RCC 7860 (cell line): ENCODE data around the gene TSTD2.
A peak's percentile ranks its signal among the peaks of the same experiment; 100 is the strongest.
"Not testable (repeated sequence)": the region's sequence is repeated elsewhere in the genome, so short reads cannot be mapped to it uniquely, and the experiment has no call there.

ENCODE experiments used
- DNase-seq: peaks from one replicate; pipeline ENCODE4 v3.0.0-alpha.2; 2015; ENCODE audit warnings: low spot score
- FAIRE-seq: peaks from 2 replicates; lab custom pipeline; 2012; peaks lifted over from hg19 to GRCh38; lab: Jason Lieb, UNC

TSTD2 gene

DNA sequence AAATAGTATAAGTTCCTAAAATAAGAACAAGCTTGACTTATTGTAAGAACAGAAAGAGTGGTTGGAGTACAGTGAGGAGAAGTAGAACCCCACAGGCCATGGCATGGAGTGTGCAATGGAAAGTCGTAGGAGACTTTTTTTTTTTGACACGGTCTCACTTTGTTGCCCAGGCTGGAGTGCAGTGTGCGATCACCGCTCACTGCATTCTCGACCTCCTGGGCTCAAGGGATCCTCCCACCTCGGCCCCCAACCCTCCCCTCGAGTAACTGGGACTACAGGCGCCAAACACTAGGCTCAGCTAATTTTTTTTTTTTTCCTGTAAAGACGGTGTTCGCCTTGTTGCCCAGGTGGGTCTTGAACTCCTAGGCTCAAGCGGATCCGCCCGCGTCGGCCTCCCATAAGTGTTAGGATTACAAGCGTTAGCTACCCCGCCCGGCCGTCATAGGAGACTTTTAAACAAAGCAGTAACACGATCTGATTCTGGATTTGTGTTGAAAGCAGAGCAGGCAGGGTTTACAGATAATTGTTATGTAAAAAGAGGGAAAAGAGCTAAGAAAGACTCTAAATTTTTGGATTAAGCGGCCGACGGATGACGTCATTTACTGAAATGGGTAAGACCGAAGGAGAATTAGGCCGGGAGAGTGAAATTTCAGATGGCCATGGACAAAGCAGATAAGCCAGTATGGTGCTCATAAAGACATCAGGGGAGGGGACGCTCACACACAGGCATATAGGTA, 752 bp downstream of the TSTD2 start:
- no peak for DNase-seq
- no peak for FAIRE-seq

- FAIRE-seq (no peak), DNase-seq (no peak)
Measured at GRCh38 chr9:97630591-97630990, 2.6 kb downstream of the TSTD2 start.

DNA sequence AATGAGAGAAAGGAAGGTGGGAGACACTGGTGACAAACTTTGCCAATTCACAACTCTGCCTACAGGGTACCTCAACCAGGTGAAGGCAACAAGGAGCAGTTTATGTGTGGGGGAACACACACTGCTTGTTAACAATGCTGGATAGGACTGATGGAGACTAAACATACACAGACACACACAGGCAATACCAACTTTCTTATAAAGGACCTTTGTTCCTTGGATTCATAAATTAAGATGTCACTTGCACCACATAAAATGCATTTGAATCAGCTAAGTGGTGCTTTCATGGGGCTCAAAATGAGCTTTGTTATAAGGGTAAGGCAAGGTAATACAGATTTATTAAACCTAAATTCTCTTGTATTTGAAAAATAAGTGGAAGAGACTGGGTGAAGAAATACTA, 4.0 kb downstream of the TSTD2 start:
- no peak for FAIRE-seq
- DNase-seq = no peak

DNA sequence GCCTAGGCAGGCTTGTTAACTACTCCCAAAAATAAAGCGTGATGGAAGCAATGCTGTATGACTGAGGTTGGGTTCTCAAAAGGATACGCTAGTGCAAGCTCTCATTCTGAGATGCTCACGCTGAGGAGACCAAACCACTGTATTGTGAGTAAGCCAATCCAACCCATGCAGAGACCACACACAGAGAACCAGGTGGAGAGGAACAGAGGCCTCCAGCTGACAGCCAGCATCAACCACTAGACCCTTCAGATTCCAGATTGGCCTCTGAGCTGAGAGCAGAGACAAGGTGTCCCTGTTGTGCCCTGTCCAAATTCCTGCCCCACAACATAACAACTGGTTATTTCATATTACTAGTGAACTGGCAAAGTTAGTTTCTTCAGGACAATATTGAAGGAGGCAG, 4.5 kb downstream of the TSTD2 start:
- FAIRE-seq (no peak), DNase-seq (no peak)

DNA sequence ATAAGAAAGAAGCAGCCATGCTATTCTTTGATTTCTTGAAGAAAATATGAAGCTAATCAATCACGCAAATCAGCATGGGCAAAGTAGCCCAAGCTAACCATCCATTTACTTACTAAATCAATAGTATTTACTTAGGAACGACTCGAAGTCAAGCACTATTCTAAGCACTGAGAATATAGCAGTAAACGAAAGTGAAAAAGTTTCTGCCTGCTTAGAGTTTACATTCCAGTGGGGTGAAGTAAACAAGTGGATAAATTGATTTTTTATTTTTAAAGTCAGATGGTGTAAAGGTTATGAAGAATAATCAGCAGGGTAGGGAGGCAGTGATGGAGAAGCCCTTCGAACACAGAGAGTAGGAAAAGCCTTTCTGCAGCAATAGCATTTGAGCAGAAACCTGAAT, 5.5 kb downstream of the TSTD2 start:
- no peak for DNase-seq

GRCh38 chr9:97625620-97626019, 7.5 kb downstream of the TSTD2 start:
- no peak for DNase-seq
- FAIRE-seq = no peak

More for the DNA sequence above, 5.5 kb downstream of the TSTD2 start:
- no peak for FAIRE-seq

GRCh38 chr9:97623946-97624345, 9.2 kb downstream of the TSTD2 start:
- no peak for DNase-seq
- no peak for FAIRE-seq

DNA sequence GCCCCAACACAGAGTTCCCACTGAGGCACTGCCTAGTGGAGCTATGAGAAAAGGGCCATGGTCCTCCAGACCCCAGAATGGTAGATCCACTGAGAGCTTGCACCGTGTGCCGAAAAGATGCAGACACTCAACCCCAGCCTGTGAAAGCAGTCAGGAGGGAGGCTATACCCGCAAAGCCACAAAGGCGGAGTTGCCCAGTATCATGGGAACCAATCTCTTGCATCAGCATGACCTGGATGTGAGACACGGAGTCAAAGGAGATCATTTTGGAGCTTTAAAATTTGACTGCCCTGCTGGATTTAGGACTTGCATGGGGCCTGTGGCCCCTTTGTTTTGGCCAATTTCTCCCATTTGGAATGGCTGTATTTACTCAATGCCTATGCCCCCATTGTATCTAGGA, 10.7 kb downstream of the TSTD2 start:
- not testable (repeated sequence) for FAIRE-seq, DNase-seq

DNA sequence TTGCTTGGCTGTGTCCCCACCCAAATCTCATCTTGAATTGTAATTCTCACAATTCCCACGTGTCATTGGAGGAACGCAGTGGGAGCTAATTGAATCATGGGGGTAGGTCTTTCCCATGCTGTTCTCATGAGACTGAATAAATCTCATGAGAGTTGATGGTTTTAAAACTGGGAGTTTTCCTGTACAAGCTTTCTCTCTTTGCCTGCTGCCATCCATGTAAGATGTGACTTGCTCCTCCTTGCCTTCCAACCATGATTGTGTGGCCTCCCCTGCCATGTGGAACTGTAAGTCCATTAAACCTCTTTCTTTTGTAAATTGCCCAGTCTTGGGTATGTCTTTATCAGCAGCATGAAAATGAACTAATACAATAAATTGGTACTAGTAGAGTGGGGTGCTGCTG, 13.1 kb downstream of the TSTD2 start:
- not testable (repeated sequence) for FAIRE-seq, DNase-seq

DNA sequence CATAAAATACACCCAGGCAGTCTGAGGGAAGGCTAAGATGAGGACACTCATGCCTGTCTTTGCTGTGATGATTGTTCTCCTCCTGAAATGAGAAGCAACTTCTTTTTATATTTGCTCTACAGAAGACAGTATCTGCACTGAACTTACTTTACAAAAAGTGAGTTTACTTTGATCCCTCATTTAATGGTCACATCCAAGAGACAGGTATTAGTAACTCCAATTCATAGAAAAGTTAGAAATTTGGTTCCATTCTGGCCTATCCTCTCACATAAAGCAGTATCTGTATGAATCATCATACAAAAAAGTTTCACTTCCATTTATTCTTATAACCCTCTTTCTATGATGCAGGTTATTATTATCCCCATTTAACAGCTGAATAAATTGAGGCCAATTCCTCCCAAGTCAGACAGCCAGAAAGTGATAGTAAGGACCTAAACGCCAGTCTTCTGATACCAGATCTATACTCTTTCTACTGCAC, 15.2 kb downstream of the TSTD2 start:
- no peak for DNase-seq
- no peak for FAIRE-seq

- DNase-seq = peak; percentile 52
- FAIRE-seq = peak; percentile 81
Measured at GRCh38 chr9:97615439-97616072, 17.6 kb downstream of the TSTD2 start.

DNA sequence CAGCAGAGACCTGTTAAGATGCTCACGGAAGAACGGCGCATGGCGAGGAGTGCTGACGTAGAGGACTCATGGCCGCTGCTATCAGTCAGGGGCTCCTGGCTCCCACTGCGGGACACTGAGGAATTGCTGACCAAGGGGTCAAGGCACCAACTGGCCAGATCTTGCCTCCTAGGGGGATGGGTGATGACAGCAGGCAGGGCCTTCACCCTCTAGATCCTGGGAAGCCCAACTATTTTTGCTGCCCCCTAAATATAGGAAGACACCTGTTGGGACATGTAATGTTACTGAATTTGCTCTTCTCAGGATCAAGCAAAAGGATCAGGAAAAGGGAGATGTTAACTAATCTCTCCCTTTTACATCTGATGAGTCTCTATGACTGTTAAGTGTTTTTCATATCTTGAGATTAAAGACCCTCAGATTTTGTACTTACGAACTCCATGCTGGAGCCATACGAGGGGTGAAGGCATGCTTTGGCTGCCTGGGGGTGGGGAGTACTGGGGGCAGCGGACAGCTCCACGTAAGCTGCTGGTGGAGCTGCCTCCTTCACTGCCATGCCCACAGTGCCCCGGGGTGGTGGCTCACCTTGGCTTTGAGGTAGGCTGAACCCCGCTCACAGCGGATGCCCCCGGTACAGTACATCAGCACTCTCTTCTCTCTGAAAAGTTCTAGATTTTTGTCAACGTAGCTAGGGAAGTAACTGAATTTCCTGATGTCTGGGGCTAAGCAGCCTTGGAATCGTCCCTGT, 28.1 kb downstream of the TSTD2 start:
- DNase-seq (no peak), FAIRE-seq (no peak)

DNA sequence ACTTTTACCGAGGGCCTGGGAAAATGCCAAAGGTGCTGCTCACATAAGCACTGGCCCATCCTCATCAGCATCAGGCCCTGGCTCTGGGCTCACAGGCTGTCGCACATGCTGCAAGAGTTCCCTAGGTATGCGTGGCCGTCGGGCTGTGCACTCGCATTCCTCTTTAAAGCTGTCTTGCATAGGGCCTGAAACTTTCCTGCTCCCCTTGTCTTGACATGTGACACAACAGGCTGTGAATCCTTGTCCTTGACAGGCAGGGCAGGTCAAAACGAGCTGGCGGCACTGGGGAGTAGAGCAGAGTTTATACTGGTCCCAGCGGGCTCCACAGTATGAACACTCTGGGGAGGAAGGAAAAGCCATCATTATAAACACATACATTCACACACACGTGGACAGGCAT, 30.7 kb downstream of the TSTD2 start:
- DNase-seq (no peak), FAIRE-seq (no peak)

DNA sequence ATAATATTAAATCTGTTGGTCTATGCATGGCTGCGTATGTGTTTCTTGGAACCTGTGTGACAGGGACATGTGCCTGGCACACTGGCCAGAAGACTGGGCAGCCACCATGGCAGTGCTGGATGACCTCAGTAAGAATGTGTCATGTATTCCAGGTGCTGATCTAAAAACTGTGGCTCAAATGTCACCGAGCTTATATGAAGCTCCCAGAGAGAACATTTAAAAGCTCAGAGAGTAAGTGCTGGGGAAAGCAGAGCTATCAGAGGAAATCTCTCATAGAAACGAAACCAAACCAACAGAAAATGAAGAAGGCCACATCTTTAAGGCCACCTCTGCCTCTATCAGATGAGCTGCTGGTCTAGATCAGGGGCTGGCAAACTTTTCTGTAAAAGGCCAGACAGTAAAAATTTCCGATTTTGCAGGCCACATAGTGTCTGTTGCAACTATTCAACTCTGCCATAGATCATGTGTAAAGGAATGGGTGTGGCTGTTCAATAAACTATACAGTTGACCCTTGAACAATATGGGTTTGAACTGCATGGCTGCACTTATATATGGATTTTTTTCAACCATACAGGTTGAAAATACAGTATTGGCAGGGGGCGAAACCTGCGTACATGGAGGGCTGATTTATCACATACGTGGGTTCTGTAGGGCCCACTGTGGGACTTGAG, 31.8 kb downstream of the TSTD2 start:
- DNase-seq = no peak
- no peak for FAIRE-seq

DNA sequence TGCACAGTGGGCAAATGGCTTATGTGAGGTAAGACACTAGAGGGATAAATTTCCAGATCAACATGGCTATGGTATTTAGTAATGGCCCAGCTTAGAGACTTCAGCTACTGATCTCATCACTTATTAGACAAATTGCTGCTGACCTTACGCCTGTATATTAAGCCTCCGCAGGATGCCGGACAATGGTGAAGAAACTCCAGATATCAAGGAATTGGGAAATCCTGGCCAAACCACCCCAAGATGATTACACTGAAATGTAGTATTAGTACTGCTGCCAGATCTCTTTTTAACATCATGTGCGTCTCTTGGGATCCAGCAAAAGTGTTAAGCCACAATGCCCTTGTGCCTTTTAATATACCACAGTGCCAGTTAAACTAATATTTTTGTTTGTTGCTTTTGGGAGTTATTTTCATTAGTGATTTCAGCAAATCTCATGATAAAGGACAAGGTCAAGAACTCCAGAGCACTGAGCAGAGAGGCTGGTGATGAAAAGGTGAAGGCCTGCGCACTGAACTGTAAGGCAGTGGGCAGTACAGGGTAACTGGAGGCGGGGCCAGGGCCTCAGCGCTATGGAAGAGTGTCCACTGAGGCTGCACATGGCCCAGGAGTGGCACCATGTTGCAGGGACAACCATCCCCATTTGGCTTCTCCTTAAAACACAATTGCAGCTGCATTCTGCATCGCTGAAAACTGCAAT, 32.5 kb downstream of the TSTD2 start:
- DNase-seq (no peak), FAIRE-seq (no peak)

DNA sequence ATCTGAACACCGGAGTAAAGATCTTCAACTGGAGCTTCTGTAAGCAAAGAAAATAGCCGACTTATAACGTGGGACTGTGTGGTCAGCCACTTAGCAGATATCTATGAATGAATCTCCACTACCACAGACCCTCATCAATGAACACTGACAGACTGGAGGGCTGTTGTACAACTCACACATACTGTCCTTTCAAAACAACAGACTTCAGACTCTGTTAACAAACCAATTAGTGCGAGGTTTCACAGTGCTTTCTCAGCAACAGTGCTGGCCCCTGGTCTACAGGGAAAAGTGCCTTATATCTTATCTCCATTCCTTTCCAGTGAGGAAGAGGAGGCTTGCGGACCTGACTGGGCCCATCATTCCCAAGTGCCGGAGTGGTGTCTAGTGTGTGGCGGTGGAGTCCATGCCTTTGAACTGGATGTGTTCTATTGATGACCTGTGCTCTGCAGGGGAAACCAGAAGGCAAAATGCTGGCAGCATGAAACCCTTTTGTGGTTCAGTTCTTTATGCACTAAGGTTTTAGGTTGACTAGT, 33.8 kb downstream of the TSTD2 start:
- no peak for DNase-seq
- no peak for FAIRE-seq

GRCh38 chr9:97598461-97599288, 34.5 kb downstream of the TSTD2 start:
- peak; percentile 30 for FAIRE-seq

GRCh38 chr9:97596906-97597305, 36.3 kb downstream of the TSTD2 start:
- no peak for DNase-seq
- no peak for FAIRE-seq

More at GRCh38 chr9:97598461-97599288, 34.5 kb downstream of the TSTD2 start:
- peak; percentile 65 for DNase-seq

DNA sequence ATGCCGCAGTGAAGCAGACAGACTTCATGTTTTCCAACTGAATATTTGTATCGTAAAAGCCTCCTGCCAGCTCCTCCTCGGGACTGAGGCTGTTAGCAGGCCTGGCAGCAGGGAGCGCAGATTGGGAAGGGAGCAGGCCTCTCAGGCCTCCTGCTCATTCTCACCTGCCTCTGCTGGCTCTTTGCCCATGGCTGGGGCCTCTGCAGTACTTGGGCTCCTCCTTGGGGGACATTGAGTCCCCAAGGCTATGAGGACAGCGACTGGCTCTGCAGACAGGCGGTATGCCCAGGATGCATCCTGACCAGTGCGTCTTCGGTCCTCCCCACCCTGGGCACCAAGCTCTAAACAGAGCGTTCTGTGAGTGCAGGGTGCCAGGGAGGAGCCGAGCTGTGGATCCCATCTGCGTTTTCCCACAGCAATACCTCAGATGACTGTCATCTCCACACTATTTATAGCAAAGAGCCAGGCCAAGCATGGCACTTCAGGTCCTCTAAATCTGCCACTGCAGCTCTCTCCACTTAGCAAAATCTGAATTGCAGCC, 38.7 kb downstream of the TSTD2 start:
- no peak for DNase-seq

More for the DNA sequence above, 38.7 kb downstream of the TSTD2 start:
- no peak for FAIRE-seq
